Mammary epithelial cell (primary cell): ENCODE measurements around the gene SUFU.

Experiments
- EZH2 ChIP-seq: IDR thresholded peaks from 2 replicates; pipeline ENCODE4 v1.6.1; 2012; ENCODE audit warnings: low read length, inconsistent platforms, borderline replicate concordance
- TF ChIP-seq, protein P1 (sequence below), 2 donors: IDR thresholded peaks in 1 of 2; conservative IDR thresholded peaks in 1 of 2; 2 replicates each; pipeline ENCODE4 v1.5.1; 2011 to 2012; ENCODE audit warnings: inconsistent platforms in 2 of 2, low read length in 2 of 2, mild to moderate bottlenecking in 2 of 2, control low read depth in 1 of 2, low read depth in 1 of 2; ENCODE audit not compliant: insufficient read depth in 1 of 2; ENCODE audit errors: extremely low read depth in 1 of 2

DNA sequence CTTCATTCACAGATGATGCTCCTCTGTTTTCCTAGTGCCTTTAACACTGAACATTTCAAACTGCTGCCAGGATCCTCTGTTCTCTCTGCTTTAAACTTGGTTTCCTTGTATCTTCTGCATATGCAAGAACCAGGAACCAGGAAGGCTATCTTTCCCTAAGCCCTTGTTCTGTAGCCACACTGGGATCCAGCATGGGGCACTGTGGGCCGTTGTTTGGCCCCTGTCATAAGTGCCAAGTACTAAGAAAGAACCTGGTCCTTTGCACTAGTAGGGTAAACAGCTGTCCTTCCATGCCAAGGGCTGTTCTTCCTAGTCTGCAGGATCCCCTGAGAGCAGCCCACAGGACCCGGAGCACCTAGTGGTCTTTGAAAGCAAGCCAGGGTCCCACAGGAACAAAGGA lies 91.5 kb downstream of the SUFU start:
- TF ChIP-seq, protein P1, sequence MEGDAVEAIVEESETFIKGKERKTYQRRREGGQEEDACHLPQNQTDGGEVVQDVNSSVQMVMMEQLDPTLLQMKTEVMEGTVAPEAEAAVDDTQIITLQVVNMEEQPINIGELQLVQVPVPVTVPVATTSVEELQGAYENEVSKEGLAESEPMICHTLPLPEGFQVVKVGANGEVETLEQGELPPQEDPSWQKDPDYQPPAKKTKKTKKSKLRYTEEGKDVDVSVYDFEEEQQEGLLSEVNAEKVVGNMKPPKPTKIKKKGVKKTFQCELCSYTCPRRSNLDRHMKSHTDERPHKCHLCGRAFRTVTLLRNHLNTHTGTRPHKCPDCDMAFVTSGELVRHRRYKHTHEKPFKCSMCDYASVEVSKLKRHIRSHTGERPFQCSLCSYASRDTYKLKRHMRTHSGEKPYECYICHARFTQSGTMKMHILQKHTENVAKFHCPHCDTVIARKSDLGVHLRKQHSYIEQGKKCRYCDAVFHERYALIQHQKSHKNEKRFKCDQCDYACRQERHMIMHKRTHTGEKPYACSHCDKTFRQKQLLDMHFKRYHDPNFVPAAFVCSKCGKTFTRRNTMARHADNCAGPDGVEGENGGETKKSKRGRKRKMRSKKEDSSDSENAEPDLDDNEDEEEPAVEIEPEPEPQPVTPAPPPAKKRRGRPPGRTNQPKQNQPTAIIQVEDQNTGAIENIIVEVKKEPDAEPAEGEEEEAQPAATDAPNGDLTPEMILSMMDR (conservative IDR thresholded peaks at IDR 0.05 in 1 of 2, IDR thresholded peaks at IDR 0.05 in 1 of 2; ENCODE audit: extremely low read depth in 1 of 2, insufficient read depth in 1 of 2, low read depth in 1 of 2, low read length in 2 of 2) = no peak
- no peak for TF ChIP-seq EZH2
